HCT116 (cell line): ENCODE results near the gene CCL20.

Experiments
- CEBPB ChIP-seq: IDR thresholded peaks from 2 replicates; pipeline ENCODE4 v1.6.1; 2012; ENCODE audit warnings: low read depth
- ELF1 ChIP-seq: IDR thresholded peaks from 2 replicates; pipeline ENCODE4 v1.6.1; 2012; ENCODE audit warnings: low read depth, borderline replicate concordance
- EZH2 ChIP-seq: fragments of 200-600 bp; sonication (generic); IDR thresholded peaks from 2 replicates; pipeline ENCODE4 v1.6.1; 2017; ENCODE audit warnings: antibody characterized with exemption, mixed run types
- EZH2phosphoT487 ChIP-seq: fragments of 200-600 bp; IDR thresholded peaks from 2 replicates; pipeline ENCODE4 v1.6.1; 2018; ENCODE audit warnings: antibody characterized with exemption, borderline replicate concordance
- JUND ChIP-seq: IDR thresholded peaks from 2 replicates; pipeline ENCODE4 v1.6.1; 2012
- POLR2A ChIP-seq: IDR thresholded peaks from 2 replicates; pipeline ENCODE4 v1.7.0; 2011; ENCODE audit warnings: borderline replicate concordance; ENCODE audit not compliant: insufficient read depth, insufficient read length; ENCODE audit errors: extremely low read depth
- POLR2AphosphoS5 ChIP-seq: IDR thresholded peaks from 2 replicates; pipeline ENCODE4 v1.6.1; 2011; ENCODE audit warnings: mild to moderate bottlenecking, low read depth, low read length, moderate library complexity
- SIN3A ChIP-seq: IDR thresholded peaks from 2 replicates; pipeline ENCODE4 v1.6.1; 2012; ENCODE audit warnings: low read depth
- ZNF274 ChIP-seq: fragments of 200-500 bp; sonication (Bioruptor generic); IDR thresholded peaks from 2 replicates; pipeline ENCODE4 v1.6.1; 2014; ENCODE audit warnings: mild to moderate bottlenecking, low read depth, low read length, inconsistent platforms
- TF ChIP-seq, protein P1 (sequence below): IDR thresholded peaks from 2 replicates; pipeline ENCODE4 v1.6.1; 2012
- TF ChIP-seq, protein P2 (sequence below), 3 experiments: fragments of 200-600 bp in 1 of 3; sonication (generic) in 1 of 3; IDR thresholded peaks in 2 of 3; conservative IDR thresholded peaks in 1 of 3; 2 replicates each; pipeline ENCODE4 v1.5.1; 2012 to 2017; ENCODE audit warnings: low read depth in 2 of 3, low read length in 2 of 3, antibody characterized with exemption in 1 of 3, borderline replicate concordance in 1 of 3, control low read depth in 1 of 3, mild to moderate bottlenecking in 1 of 3, mixed read lengths in 1 of 3, mixed run types in 1 of 3, moderate library complexity in 1 of 3; ENCODE audit not compliant: insufficient read depth in 1 of 3

DNA sequence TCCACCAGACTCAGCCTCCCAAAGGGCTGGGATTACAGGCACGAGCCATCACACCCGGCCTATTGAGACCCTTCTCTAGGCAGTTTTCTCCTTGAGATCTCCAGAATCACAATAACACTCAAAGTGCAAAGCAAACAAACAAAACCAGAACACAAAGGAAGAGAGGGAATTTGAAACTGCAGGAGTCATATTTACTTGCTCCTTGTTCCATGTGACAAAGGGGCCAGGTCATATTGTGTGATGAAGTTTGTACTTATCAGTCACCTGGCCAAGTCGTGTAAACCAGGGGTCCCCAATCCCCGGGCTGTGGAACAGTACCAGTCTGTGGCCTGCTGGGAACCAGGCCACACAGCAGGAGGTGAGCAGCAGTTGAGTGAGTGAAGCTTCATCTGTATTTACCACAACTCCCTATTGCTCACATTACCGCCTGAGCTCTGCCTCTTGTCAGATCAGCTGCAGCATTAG, 41.4 kb upstream of the CCL20 start:
- TF ChIP-seq EZH2, result no peak
- TF ChIP-seq POLR2A, result no peak
- TF ChIP-seq, protein P1, sequence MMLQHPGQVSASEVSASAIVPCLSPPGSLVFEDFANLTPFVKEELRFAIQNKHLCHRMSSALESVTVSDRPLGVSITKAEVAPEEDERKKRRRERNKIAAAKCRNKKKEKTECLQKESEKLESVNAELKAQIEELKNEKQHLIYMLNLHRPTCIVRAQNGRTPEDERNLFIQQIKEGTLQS, result no peak
- TF ChIP-seq, protein P2, sequence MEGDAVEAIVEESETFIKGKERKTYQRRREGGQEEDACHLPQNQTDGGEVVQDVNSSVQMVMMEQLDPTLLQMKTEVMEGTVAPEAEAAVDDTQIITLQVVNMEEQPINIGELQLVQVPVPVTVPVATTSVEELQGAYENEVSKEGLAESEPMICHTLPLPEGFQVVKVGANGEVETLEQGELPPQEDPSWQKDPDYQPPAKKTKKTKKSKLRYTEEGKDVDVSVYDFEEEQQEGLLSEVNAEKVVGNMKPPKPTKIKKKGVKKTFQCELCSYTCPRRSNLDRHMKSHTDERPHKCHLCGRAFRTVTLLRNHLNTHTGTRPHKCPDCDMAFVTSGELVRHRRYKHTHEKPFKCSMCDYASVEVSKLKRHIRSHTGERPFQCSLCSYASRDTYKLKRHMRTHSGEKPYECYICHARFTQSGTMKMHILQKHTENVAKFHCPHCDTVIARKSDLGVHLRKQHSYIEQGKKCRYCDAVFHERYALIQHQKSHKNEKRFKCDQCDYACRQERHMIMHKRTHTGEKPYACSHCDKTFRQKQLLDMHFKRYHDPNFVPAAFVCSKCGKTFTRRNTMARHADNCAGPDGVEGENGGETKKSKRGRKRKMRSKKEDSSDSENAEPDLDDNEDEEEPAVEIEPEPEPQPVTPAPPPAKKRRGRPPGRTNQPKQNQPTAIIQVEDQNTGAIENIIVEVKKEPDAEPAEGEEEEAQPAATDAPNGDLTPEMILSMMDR (IDR thresholded peaks at IDR 0.05 in 2 of 3, conservative IDR thresholded peaks at IDR 0.05 in 1 of 3; ENCODE audit: borderline replicate concordance in 1 of 3, insufficient read depth in 1 of 3, low read depth in 2 of 3, low read length in 2 of 3), result no peak
- TF ChIP-seq CEBPB, result no peak
- no peak for TF ChIP-seq JUND
- TF ChIP-seq POLR2AphosphoS5, result no peak
- TF ChIP-seq EZH2phosphoT487, result no peak
- no peak for TF ChIP-seq SIN3A
- no peak for TF ChIP-seq ZNF274
- no peak for TF ChIP-seq ELF1
